Endothelial cell of umbilical vein (primary cell): ENCODE results near the gene AVL9. TPM values are rescaled to one million over a fixed set of nuclear protein-coding genes. Genes with fewer than 3 reads are reported as not detected.

Experiments used
- BruUV-seq: library from RNA; stranded (reverse); fragments of 400-500 nt; replicated peaks from 2 replicates; lab custom pipeline; 2021; lab: Mats Ljungman, UMichigan
- CTCF ChIA-PET: fragments of 300-600, 350-600 bp; sonication (Branson Sonifier 250); formaldehyde crosslinking; loops from one replicate; lab custom pipeline; 2021; ENCODE audit warnings: antibody characterized with exemption, inconsistent platforms; lab: Charles Lee
- POLR2A ChIA-PET: fragments of 300-600, 350-600 bp; sonication (Branson Sonifier 250); formaldehyde crosslinking; loops from one replicate; lab custom pipeline; 2021; ENCODE audit warnings: antibody characterized with exemption, inconsistent platforms; lab: Charles Lee
- DNase-seq: peaks from one replicate; pipeline ENCODE4 v3.0.0-alpha.2; 2011; ENCODE audit warnings: low read depth, low spot score
- FAIRE-seq: peaks from 2 replicates; lab custom pipeline; 2011; peaks lifted over from hg19 to GRCh38; lab: Jason Lieb, UNC
- H2AFZ ChIP-seq: 2 replicates; pipeline ENCODE4 v1.6.0; 2012; ENCODE audit warnings: low read depth, low read length, control low read depth, inconsistent platforms
- H3K27ac ChIP-seq: 2 replicates; pipeline ENCODE4 v1.5.1; 2011; ENCODE audit warnings: low read depth, mild to moderate bottlenecking, control low read depth, low read length, moderate library complexity; ENCODE audit not compliant: insufficient read depth
- H3K27me3 ChIP-seq, 2 experiments: 2 replicates each; pipeline versions ENCODE4 v1.6.0 to v1.6.1; 2011; ENCODE audit warnings: low read length in 2 of 2, mixed read lengths in 1 of 2; ENCODE audit not compliant: control insufficient read depth in 2 of 2, insufficient read depth in 2 of 2
- H3K36me3 ChIP-seq, 2 experiments: 2 replicates in 1 of 2; 3 replicates in 1 of 2; pipeline ENCODE4 v1.5.1; 2011; ENCODE audit warnings: low read length in 2 of 2, mild to moderate bottlenecking in 1 of 2, moderate library complexity in 1 of 2; ENCODE audit not compliant: control insufficient read depth in 2 of 2, insufficient read depth in 2 of 2; ENCODE audit errors: extremely low read depth in 1 of 2
- H3K4me1 ChIP-seq: 3 replicates; pipeline ENCODE4 v1.5.1; 2011; ENCODE audit warnings: mild to moderate bottlenecking, low read length; ENCODE audit not compliant: control insufficient read depth, insufficient read depth; ENCODE audit errors: extremely low read depth
- H3K4me2 ChIP-seq: 2 replicates; pipeline ENCODE4 v1.6.1; 2011; ENCODE audit warnings: low read length, control low read depth, mixed read lengths; ENCODE audit not compliant: insufficient read depth
- H3K4me3 ChIP-seq, 3 experiments: fragments of 200-600 bp in 1 of 3; sonication (generic), shearing (Covaris generic) in 1 of 3; replicated peaks in 1 of 3; 2 replicates each; pipeline ENCODE4 v1.5.1; 2011 to 2016; ENCODE audit warnings: control low read depth in 3 of 3, low read length in 3 of 3, mild to moderate bottlenecking in 2 of 3, inconsistent platforms in 1 of 3, low read depth in 1 of 3, moderate library complexity in 1 of 3; ENCODE audit not compliant: insufficient read depth in 1 of 3
- H3K79me2 ChIP-seq: 2 replicates; pipeline ENCODE4 v1.6.0; 2012; ENCODE audit warnings: low read length, inconsistent platforms; ENCODE audit not compliant: control insufficient read depth, insufficient read depth
- H3K9ac ChIP-seq: replicated peaks from 2 replicates; pipeline ENCODE3; 2011; ENCODE audit warnings: low read length, control low read depth; ENCODE audit not compliant: insufficient read depth; ENCODE audit errors: extremely low read depth
- H3K9me1 ChIP-seq: replicated peaks from 3 replicates; pipeline ENCODE4 v1.6.0; 2011; ENCODE audit warnings: mild to moderate bottlenecking, low read length; ENCODE audit not compliant: control insufficient read depth, insufficient read depth; ENCODE audit errors: extremely low read depth
- H3K9me3 ChIP-seq: replicated peaks from 2 replicates; pipeline ENCODE4 v1.5.1; 2012; ENCODE audit warnings: low read length, inconsistent platforms; ENCODE audit not compliant: control insufficient read depth, insufficient read depth
- H4K20me1 ChIP-seq: replicated peaks from 2 replicates; pipeline ENCODE3; 2011; ENCODE audit warnings: mild to moderate bottlenecking, low read length; ENCODE audit not compliant: control insufficient read depth, insufficient read depth; ENCODE audit errors: extremely low read depth
- EZH2 ChIP-seq: IDR thresholded peaks from 2 replicates; pipeline ENCODE4 v1.6.1; 2012; ENCODE audit warnings: borderline replicate concordance, low read depth, mild to moderate bottlenecking, moderate library complexity, low read length, inconsistent platforms; ENCODE audit not compliant: severe bottlenecking
- FOS ChIP-seq: IDR thresholded peaks from 2 replicates; pipeline ENCODE4 v1.6.1; 2011; ENCODE audit warnings: mild to moderate bottlenecking, low read length, moderate library complexity, borderline replicate concordance; ENCODE audit not compliant: insufficient read depth
- GATA2 ChIP-seq: IDR thresholded peaks from 2 replicates; pipeline ENCODE4 v1.7.0; 2011; ENCODE audit warnings: low read depth, mild to moderate bottlenecking, moderate library complexity, mixed read lengths, low read length; ENCODE audit not compliant: insufficient read length, insufficient read depth
- JUN ChIP-seq: IDR thresholded peaks from 2 replicates; pipeline ENCODE4 v1.6.1; 2011; ENCODE audit warnings: borderline replicate concordance, low read depth; ENCODE audit not compliant: insufficient read length, insufficient read depth
- MAX ChIP-seq: IDR thresholded peaks from 2 replicates; pipeline ENCODE4 v1.6.1; 2011; ENCODE audit not compliant: insufficient read depth, insufficient read length
- MYC ChIP-seq: IDR thresholded peaks from one replicate; pipeline ENCODE4 v1.6.1; 2011; ENCODE audit warnings: mild to moderate bottlenecking, low read depth, low read length
- POLR2A ChIP-seq: IDR thresholded peaks from 2 replicates; pipeline ENCODE4 v1.6.1; 2012; ENCODE audit warnings: low read depth, mild to moderate bottlenecking, control low read depth, low read length
- POLR2AphosphoS5 ChIP-seq: IDR thresholded peaks from 2 replicates; pipeline ENCODE4 v1.6.1; 2012; ENCODE audit warnings: low read depth, mild to moderate bottlenecking, control low read depth, low read length, moderate library complexity; ENCODE audit not compliant: insufficient read depth
- dilution Hi-C: fragments of 300-500 bp; cut with MboI; formaldehyde crosslinking; loops from one replicate; pipeline ENCODE4 v1.15.0; 2019; ENCODE audit warnings: low sequenced_read_pairs; ENCODE audit not compliant: extremely low pct_ligation_motif_present
- intact Hi-C: fragments of 100-400 bp; cut with micrococcal nuclease; formaldehyde crosslinking; loops from one replicate; pipeline ENCODE4 v1.10.0; 2022
- polyA plus RNA-seq, 4 experiments: library from polyadenylated mRNA; depleted of rRNA in 3 of 4; stranded (reverse) in 3 of 4; unstranded in 1 of 4; fragments of >200 nt; gene quantifications; 2 replicates each; pipeline versions ENCODE4 v1.2.1 to v1.2.3, GENCODE V29; 2011 to 2012; ENCODE audit warnings: missing spikeins in 1 of 4
- total RNA-seq: library from RNA; stranded (reverse); gene quantifications from 2 replicates; pipeline ENCODE4 v1.2.3, GENCODE V29; 2021
- TF ChIP-seq, protein P1 (sequence below), 2 donors: IDR thresholded peaks; 1 replicate in 1 of 2; 2 replicates in 1 of 2; pipeline ENCODE4 v1.5.1; 2011; ENCODE audit warnings: low read length in 2 of 2, mild to moderate bottlenecking in 2 of 2, moderate library complexity in 2 of 2, control low read depth in 1 of 2, inconsistent platforms in 1 of 2, low read depth in 1 of 2; ENCODE audit not compliant: insufficient read depth in 1 of 2; ENCODE audit errors: extremely low read depth in 1 of 2

The AVL9 gene
- total and polyA plus RNA-seq, 2 donors (not counting 3 experiments of a cell fraction or from before 2014, with no cell fraction given): 12.7 to 42.5 TPM

- no peak overlapping the region for H3K4me3 ChIP-seq
- H3K4me1 ChIP-seq: no peaks in the 10 kb centered on the region
- no peaks in the 10 kb centered on the region for H3K27me3 ChIP-seq
- POLR2A ChIA-PET: interaction anchor here (0.5 kb wide), 1 partner anchor 21 kb away, joined by 5 read pairs; no protein-coding TSS in a partner anchor
- H3K36me3 ChIP-seq: no peaks in the 10 kb centered on the region
- no peak overlapping the region for H2AFZ ChIP-seq
- H3K4me2 ChIP-seq: no peak overlapping the region
- TF ChIP-seq POLR2AphosphoS5 (no peak), JUN (no peak), EZH2 (no peak), MYC (no peak), FOS (no peak), MAX (no peak), POLR2A (no peak), GATA2 (no peak)
- TF ChIP-seq, protein P1, sequence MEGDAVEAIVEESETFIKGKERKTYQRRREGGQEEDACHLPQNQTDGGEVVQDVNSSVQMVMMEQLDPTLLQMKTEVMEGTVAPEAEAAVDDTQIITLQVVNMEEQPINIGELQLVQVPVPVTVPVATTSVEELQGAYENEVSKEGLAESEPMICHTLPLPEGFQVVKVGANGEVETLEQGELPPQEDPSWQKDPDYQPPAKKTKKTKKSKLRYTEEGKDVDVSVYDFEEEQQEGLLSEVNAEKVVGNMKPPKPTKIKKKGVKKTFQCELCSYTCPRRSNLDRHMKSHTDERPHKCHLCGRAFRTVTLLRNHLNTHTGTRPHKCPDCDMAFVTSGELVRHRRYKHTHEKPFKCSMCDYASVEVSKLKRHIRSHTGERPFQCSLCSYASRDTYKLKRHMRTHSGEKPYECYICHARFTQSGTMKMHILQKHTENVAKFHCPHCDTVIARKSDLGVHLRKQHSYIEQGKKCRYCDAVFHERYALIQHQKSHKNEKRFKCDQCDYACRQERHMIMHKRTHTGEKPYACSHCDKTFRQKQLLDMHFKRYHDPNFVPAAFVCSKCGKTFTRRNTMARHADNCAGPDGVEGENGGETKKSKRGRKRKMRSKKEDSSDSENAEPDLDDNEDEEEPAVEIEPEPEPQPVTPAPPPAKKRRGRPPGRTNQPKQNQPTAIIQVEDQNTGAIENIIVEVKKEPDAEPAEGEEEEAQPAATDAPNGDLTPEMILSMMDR (IDR thresholded peaks at IDR 0.05; ENCODE audit: extremely low read depth in 1 of 2, insufficient read depth in 1 of 2, low read depth in 1 of 2, low read length in 2 of 2): no peak
- DNase-seq (no peak), FAIRE-seq (no peak)
- no peaks in the 10 kb centered on the region for H4K20me1 ChIP-seq
- H3K9me3 ChIP-seq: peaks cover 4% of the 10 kb centered on the region
- H3K27ac ChIP-seq: no peak overlapping the region
- no peak overlapping the region for H3K9ac ChIP-seq
- H3K79me2 ChIP-seq: peaks cover 74% of the 10 kb centered on the region
- CTCF ChIA-PET: no interaction called here
- intact Hi-C loops: no loop called here
- BruUV-seq: no TSS peak
- H3K9me1 ChIP-seq: no peaks in the 10 kb centered on the region
- dilution Hi-C loops: no loop called here
These were observed 21.3 kb downstream of the AVL9 start for GRCh38 chr7:32516551-32517100.
